Coronary artery (tissue), 2 donors: ENCODE results near the gene CASP5.

Experiments
- DNase-seq: peaks from one replicate; pipeline ENCODE4 v3.0.0-alpha.2; 2017; ENCODE audit warnings: low spot score
- H3K27ac ChIP-seq, 2 donors: fragments of 200-600 bp; sonication (generic); one replicate each; pipeline ENCODE4 v1.5.1; 2016 to 2019
- H3K4me3 ChIP-seq: fragments of 200-600 bp; sonication (generic); 2 replicates; pipeline ENCODE4 v1.5.1; 2016; ENCODE audit warnings: mild to moderate bottlenecking, moderate library complexity
- CTCF ChIP-seq: fragments of 200-600 bp; sonication (generic); IDR thresholded peaks from one replicate; pipeline ENCODE4 v1.5.1; 2019; ENCODE audit warnings: antibody characterized with exemption

Gene CASP5

DNA sequence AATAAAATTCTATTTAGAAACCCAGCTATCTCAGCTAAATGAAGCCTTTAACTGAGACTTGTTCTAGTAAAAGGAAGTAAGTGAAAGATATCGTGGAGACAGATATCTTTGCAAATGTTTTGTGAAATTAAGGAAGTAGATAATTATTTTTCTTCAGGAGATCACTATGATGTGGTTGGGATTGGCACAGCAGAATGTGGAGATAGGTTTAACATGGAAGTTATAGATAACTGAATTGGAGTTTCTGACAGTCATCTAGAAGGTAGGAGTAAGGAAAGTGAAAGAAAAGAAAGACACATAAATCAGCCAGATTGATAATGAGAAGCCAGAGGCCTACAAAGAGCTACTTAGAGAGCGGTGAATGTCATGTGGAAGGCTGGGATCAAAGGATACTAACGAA, 4.7 kb upstream of the CASP5 start:
- no peak overlapping the region for H3K27ac ChIP-seq
- no peak overlapping the region for H3K4me3 ChIP-seq
- no peak for TF ChIP-seq CTCF
- DNase-seq, result no peak

GRCh38 chr11:105024394-105024793, 1.4 kb upstream of the CASP5 start:
- DNase-seq, result no peak
- no peak for TF ChIP-seq CTCF
- Histone ChIP-seq H3K27ac (no peak overlapping the region), H3K4me3 (no peak overlapping the region)

GRCh38 chr11:105022527-105022926, 441 bp downstream of the CASP5 start:
- Histone ChIP-seq H3K4me3 (no peak overlapping the region), H3K27ac (no peak overlapping the region)
- TF ChIP-seq CTCF, result no peak
- DNase-seq, result no peak

DNA sequence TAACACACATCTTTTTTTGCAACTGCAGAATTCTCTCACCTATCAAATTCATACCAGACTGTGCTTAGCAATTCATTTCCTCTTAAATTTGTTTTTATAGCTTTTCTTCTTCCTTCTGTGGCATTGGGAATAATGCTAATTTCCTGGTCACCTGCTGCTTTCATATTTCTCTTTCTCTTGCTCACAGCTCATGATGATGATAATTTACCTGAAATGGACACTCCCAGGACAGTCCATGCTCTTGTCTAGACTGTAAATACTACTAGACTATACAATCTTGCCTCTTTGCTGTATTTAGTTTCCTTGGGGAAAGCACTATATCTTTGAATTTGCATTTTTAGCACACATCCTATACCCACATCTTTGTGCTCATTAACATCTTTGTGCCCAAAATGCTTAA, 15.5 kb downstream of the CASP5 start:
- DNase-seq, result no peak
- Histone ChIP-seq H3K4me3 (no peak overlapping the region), H3K27ac (no peak overlapping the region)
- no peak for TF ChIP-seq CTCF

DNA sequence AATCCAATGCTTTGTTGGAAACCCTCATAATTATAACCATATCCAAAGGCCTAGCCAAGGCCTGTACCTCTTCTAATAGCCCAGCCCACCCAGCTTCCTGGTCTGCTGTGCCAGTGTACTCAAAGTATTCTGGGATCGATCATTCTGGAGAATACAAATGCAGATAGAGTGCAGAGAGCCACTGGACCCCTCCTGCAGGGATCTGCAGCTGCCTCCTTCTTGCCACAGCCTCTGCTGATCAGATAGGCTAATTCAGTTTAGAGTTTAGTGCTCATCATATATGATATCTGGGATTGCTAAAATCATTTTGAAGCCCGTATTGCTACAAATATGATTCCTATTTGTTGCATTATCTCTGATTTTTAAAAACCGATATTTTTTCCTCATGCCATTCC, 17.5 kb downstream of the CASP5 start:
- TF ChIP-seq CTCF, result no peak
- Histone ChIP-seq H3K27ac (no peak overlapping the region), H3K4me3 (no peak overlapping the region)
- no peak for DNase-seq

DNA sequence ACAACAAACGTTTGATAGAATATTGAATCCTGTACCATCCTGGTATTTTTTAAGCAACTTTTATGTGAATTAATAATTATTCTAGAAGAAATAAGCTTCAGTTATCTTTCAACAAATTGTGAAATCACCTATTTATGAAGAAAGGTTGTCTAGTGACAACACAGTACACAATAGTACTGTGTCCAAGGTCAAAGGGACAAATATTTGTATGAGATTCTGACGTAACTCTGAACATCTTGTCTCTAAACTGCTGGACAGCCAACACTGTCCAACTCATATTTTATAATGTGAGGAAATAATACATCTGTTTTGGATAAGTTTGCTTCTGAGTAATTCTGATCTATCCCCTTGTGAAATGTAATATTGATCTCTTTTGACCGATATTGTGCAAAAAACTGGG, 18.9 kb downstream of the CASP5 start:
- Histone ChIP-seq H3K4me3 (no peak overlapping the region), H3K27ac (no peak overlapping the region)
- DNase-seq, result no peak
- no peak for TF ChIP-seq CTCF

GRCh38 chr11:105003151-105003550, 19.8 kb downstream of the CASP5 start:
- no peak overlapping the region for H3K4me3 ChIP-seq
- DNase-seq, result no peak
- TF ChIP-seq CTCF, result no peak
- H3K27ac ChIP-seq, result no peak overlapping the region
